ENCODE data around the gene PHYKPL.
A peak's percentile ranks its signal among the peaks of the same experiment; 100 is the strongest.

Gene PHYKPL

DNA sequence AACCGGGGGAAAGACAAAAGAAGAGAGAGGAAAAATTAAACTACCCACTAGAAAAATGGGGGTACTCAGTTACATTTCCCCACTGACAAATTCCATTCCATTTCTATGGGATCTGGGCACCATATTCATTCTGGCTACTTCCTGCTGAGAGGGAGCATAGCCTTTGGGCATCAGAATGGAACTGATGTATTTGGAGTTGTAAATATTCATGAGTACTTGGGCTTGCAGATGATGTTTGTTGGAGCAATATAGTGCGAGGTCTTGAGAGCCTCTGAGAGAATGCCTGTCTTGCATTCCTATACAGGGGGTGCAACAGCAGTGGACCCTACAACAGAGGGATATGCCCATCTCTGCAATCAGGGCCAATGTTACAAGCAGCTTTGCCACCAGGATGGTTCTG, 62.1 kb downstream of the PHYKPL start:
- H3K9ac ChIP-seq (ENCODE audit: low read length), result no peak overlapping the region
- peaks cover 20% of the 10 kb centered on the region for H3K27me3 ChIP-seq (replicated peaks; ENCODE audit: control insufficient read depth, insufficient read depth, low read length)
- H3K4me1 ChIP-seq (ENCODE audit: control insufficient read depth, insufficient read depth, low read length), result no peaks in the 10 kb centered on the region
- no peak overlapping the region for H3K4me3 ChIP-seq (ENCODE audit: low read length)
- H3K36me3 ChIP-seq (ENCODE audit: control insufficient read depth, insufficient read depth, low read length, severe bottlenecking), result no peaks in the 10 kb centered on the region
- DNase-seq (ENCODE audit: low read depth), result no peak
- no peaks in the 10 kb centered on the region for H3K9me3 ChIP-seq (ENCODE audit: control insufficient read depth, low read length)

DNA sequence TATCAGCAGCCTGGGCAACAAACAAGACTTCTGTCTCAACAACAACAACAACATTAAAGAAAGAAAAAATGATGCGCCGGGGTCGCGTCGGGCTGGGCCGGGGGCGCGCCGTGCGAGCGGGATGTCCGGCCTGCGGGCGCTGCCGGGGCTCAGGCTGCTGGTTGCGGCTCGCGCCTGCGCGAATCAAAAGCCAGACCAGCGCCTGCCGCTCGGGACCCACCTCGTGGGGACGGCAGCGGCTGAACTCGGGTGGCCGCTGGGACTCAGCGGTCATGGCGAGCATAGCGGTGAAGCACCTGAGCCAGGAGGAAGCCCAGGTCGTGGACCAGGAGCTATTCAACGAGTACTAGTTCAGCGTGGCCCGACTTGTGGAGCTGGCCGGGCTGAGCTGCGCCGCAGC, 67.0 kb downstream of the PHYKPL start:
- DNase-seq (ENCODE audit: low read depth), result no peak
- Histone ChIP-seq H3K36me3 (ENCODE audit: control insufficient read depth, insufficient read depth, low read length, severe bottlenecking) (no peaks in the 10 kb centered on the region), H3K4me1 (ENCODE audit: control insufficient read depth, insufficient read depth, low read length) (peaks cover 2% of the 10 kb centered on the region), H3K4me3 (ENCODE audit: low read length) (no peak overlapping the region), H3K27me3 (replicated peaks; ENCODE audit: control insufficient read depth, insufficient read depth, low read length) (peaks cover 42% of the 10 kb centered on the region), H3K9ac (ENCODE audit: low read length) (no peak overlapping the region), H3K9me3 (ENCODE audit: control insufficient read depth, low read length) (no peaks in the 10 kb centered on the region)

DNA sequence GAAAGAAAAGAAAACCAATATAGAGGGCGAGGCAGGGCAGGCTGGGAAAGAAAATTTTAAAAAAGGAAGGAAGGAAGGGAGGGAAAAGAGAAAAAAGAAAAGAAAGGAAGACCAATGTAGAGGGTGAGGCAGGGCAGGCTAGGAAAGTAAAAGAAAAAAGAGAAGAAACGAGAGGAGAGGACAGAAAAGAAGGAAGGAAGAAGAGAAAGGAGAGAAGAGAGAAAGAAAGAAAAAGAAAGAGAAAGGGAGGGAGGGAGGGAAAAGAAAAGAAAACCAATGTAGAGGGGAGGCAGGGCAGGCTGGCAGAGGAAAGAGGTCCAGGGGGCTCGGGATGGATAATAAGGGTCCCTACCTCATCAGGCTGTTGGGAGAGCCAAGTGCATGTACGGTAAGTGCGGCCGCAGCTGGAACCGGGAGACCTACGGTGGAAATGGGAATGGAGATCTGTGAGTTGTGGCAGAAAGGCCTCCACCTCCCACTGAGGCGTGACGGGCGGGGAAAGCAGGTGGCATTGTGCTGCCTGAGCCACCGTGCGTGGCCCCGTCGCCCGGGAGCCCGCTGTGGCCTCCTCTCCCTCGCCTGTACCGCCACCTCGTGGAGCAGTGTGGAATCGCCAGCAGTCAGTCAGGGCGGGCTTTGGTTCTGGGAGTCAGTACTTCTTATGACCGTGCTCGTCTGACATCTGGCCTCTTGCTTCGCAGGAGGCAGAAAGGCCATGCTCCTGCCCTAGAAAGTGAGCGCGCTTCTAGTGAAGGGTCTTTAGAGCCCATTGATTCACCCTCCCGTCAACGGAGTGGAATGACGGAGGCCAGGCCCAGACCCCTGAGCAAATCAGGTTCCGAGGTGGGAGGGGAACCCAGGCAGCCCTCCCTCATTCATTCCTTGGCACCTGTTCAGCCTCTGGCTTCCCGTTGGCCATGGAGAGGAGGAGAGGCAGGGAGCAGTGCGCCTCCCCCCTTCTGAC, 68.5 kb downstream of the PHYKPL start:
- Histone ChIP-seq H3K4me1 (ENCODE audit: control insufficient read depth, insufficient read depth, low read length) (peaks cover 2% of the 10 kb centered on the region), H3K9ac (ENCODE audit: low read length) (no peak overlapping the region), H3K9me3 (ENCODE audit: control insufficient read depth, low read length) (no peaks in the 10 kb centered on the region), H3K4me3 (ENCODE audit: low read length) (no peak overlapping the region), H3K36me3 (ENCODE audit: control insufficient read depth, insufficient read depth, low read length, severe bottlenecking) (no peaks in the 10 kb centered on the region), H3K27me3 (replicated peaks; ENCODE audit: control insufficient read depth, insufficient read depth, low read length) (peaks cover 40% of the 10 kb centered on the region)
- DNase-seq (ENCODE audit: low read depth), result peak; percentile 91

DNA sequence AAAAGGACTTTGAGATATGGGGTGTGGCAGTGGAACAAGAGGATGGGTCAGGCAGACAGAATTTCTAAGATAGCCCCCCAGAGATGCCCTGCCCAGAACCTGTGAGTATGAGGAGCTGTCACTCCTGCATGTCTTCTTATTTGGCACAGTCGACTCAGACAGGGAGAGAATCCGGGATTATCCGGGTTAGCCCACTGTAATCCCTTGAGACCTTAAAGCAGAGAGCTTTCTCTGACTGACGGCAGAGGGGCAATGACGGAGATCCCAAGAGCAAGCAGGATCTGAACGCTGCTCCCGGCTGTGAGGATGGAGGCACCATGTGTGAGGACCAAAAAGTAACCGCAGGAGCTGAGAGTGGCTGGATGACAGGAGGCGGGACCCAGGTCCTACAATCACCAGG, 70.1 kb downstream of the PHYKPL start:
- Histone ChIP-seq H3K27me3 (replicated peaks; ENCODE audit: control insufficient read depth, insufficient read depth, low read length) (peaks cover 42% of the 10 kb centered on the region), H3K36me3 (ENCODE audit: control insufficient read depth, insufficient read depth, low read length, severe bottlenecking) (no peaks in the 10 kb centered on the region)

DNA sequence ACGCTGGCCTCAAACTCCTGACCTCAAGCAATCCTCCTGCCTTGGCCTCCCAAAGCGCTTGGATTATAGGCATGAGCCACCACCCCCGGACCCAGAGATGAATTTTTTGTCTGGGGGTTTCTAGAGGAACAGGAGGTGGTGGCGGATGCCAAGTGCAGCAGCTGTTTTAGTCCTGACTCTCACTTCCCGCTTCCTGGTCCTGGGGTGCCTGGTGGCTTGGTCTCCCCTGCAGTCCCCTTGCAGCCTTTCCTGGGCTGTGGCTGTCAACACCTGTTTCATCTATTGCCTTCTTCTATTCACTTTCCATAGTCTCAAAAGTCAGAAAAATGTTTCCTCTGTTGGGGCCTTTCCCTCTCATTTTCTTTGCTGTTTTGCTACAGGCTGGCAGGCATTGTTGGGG, 72.4 kb downstream of the PHYKPL start:
- no peaks in the 10 kb centered on the region for H3K36me3 ChIP-seq (ENCODE audit: control insufficient read depth, insufficient read depth, low read length, severe bottlenecking)
- no peak overlapping the region for H3K9ac ChIP-seq (ENCODE audit: low read length)
- H3K4me3 ChIP-seq (ENCODE audit: low read length), result no peak overlapping the region
- H3K9me3 ChIP-seq (ENCODE audit: control insufficient read depth, low read length), result no peaks in the 10 kb centered on the region
- no peak for DNase-seq (ENCODE audit: low read depth)
- H3K27me3 ChIP-seq (replicated peaks; ENCODE audit: control insufficient read depth, insufficient read depth, low read length), result peaks cover 34% of the 10 kb centered on the region
- H3K4me1 ChIP-seq (ENCODE audit: control insufficient read depth, insufficient read depth, low read length), result peaks cover 2% of the 10 kb centered on the region

More for the DNA sequence above, 70.1 kb downstream of the PHYKPL start:
- Histone ChIP-seq H3K4me3 (ENCODE audit: low read length) (no peak overlapping the region), H3K9me3 (ENCODE audit: control insufficient read depth, low read length) (no peaks in the 10 kb centered on the region), H3K4me1 (ENCODE audit: control insufficient read depth, insufficient read depth, low read length) (peaks cover 2% of the 10 kb centered on the region), H3K9ac (ENCODE audit: low read length) (no peak overlapping the region)
- DNase-seq (ENCODE audit: low read depth), result no peak
